H9 (cell line): ENCODE results near the gene HCRT. TPM values are rescaled to one million over a fixed set of nuclear protein-coding genes. Genes with fewer than 3 reads are reported as not detected.
"Not testable (repeated sequence)": the region's sequence is repeated elsewhere in the genome, so short reads cannot be mapped to it uniquely, and the experiment has no call there.

ENCODE experiments used
- DNase-seq: peaks from one replicate; pipeline ENCODE4 v3.0.0-alpha.2; 2017
- H2AFZ ChIP-seq: one replicate; pipeline ENCODE4 v1.6.1; 2013; ENCODE audit warnings: mild to moderate bottlenecking, low read length, control low read depth, moderate library complexity
- H2AK5ac ChIP-seq: 2 replicates; pipeline ENCODE4 v1.6.1; 2013; ENCODE audit warnings: low read length, control low read depth, mixed read lengths; ENCODE audit not compliant: insufficient read length
- H2BK120ac ChIP-seq: one replicate; pipeline ENCODE4 v1.6.1; 2013; ENCODE audit warnings: low read depth, mild to moderate bottlenecking, low read length, control low read depth, inconsistent platforms; ENCODE audit not compliant: poor library complexity, severe bottlenecking
- H2BK12ac ChIP-seq: 2 replicates; pipeline ENCODE4 v1.6.1; 2013; ENCODE audit warnings: low read length, control low read depth, mixed read lengths, low read depth; ENCODE audit not compliant: insufficient read length
- H2BK15ac ChIP-seq: 2 replicates; pipeline ENCODE4 v1.6.1; 2013; ENCODE audit warnings: low read depth, low read length, control low read depth
- H2BK20ac ChIP-seq: one replicate; pipeline ENCODE4 v1.6.1; 2013; ENCODE audit warnings: low read depth, mild to moderate bottlenecking, low read length, control low read depth, inconsistent platforms; ENCODE audit not compliant: poor library complexity, severe bottlenecking
- H2BK5ac ChIP-seq: 2 replicates; pipeline ENCODE4 v1.6.1; 2013; ENCODE audit warnings: low read length, control low read depth, mixed read lengths; ENCODE audit not compliant: insufficient read length
- H3K14ac ChIP-seq: 2 replicates; pipeline ENCODE4 v1.6.1; 2013; ENCODE audit warnings: low read length, control low read depth; ENCODE audit not compliant: insufficient read depth
- H3K18ac ChIP-seq: 2 replicates; pipeline ENCODE4 v1.6.1; 2013; ENCODE audit warnings: low read depth, mild to moderate bottlenecking, mixed read lengths, low read length, control low read depth; ENCODE audit not compliant: insufficient read length
- H3K23ac ChIP-seq: 2 replicates; pipeline ENCODE4 v1.6.1; 2013; ENCODE audit warnings: low read length, control low read depth, mixed read lengths, low read depth; ENCODE audit not compliant: insufficient read length
- H3K23me2 ChIP-seq: 2 replicates; pipeline ENCODE4 v1.6.1; 2013; ENCODE audit warnings: low read depth, mild to moderate bottlenecking, mixed read lengths, low read length, control low read depth; ENCODE audit not compliant: insufficient read length, poor library complexity, severe bottlenecking
- H3K27ac ChIP-seq: 2 replicates; pipeline ENCODE4 v1.5.1; 2013; ENCODE audit warnings: low read length, control low read depth, mixed read lengths, low read depth; ENCODE audit not compliant: insufficient read length
- H3K27me3 ChIP-seq: 2 replicates; pipeline ENCODE4 v1.6.1; 2013; ENCODE audit warnings: low read length, control low read depth, inconsistent platforms; ENCODE audit not compliant: insufficient read depth
- H3K4ac ChIP-seq: 2 replicates; pipeline ENCODE4 v1.6.1; 2013; ENCODE audit warnings: low read depth, mild to moderate bottlenecking, control low read depth, inconsistent platforms, low read length, moderate library complexity
- H3K4me1 ChIP-seq: 2 replicates; pipeline ENCODE4 v1.6.1; 2013; ENCODE audit warnings: low read length, control low read depth, inconsistent platforms; ENCODE audit not compliant: insufficient read depth
- H3K4me2 ChIP-seq: 2 replicates; pipeline ENCODE4 v1.6.1; 2013; ENCODE audit warnings: low read length, control low read depth, mixed read lengths; ENCODE audit not compliant: insufficient read length, insufficient read depth
- H3K56ac ChIP-seq: 2 replicates; pipeline ENCODE4 v1.6.1; 2013; ENCODE audit warnings: low read depth, mild to moderate bottlenecking, mixed read lengths, low read length, control low read depth; ENCODE audit not compliant: insufficient read length
- H3K79me1 ChIP-seq: 2 replicates; pipeline ENCODE4 v1.6.1; 2013; ENCODE audit warnings: low read depth, mild to moderate bottlenecking, moderate library complexity, low read length, control low read depth, inconsistent platforms; ENCODE audit not compliant: insufficient read depth, poor library complexity, severe bottlenecking
- H3K79me2 ChIP-seq: 2 replicates; pipeline ENCODE4 v1.6.1; 2013; ENCODE audit warnings: low read length, control low read depth, inconsistent platforms; ENCODE audit not compliant: insufficient read depth
- H3K9ac ChIP-seq: 2 replicates; pipeline ENCODE4 v1.6.1; 2013; ENCODE audit warnings: low read length, control low read depth, mixed read lengths; ENCODE audit not compliant: insufficient read length; ENCODE audit errors: extremely low read depth
- H3K9me3 ChIP-seq: one replicate; pipeline ENCODE4 v1.6.1; 2013; ENCODE audit warnings: low read depth, low read length, inconsistent platforms; ENCODE audit not compliant: control insufficient read depth
- H3T11ph ChIP-seq: one replicate; pipeline ENCODE4 v1.6.1; 2013; ENCODE audit warnings: mild to moderate bottlenecking, low read length, control low read depth, inconsistent platforms
- H4K20me1 ChIP-seq: one replicate; pipeline ENCODE4 v1.6.1; 2013; ENCODE audit not compliant: control insufficient read depth, insufficient read length, insufficient read depth
- H4K5ac ChIP-seq: 2 replicates; pipeline ENCODE4 v1.6.1; 2013; ENCODE audit warnings: low read depth, mild to moderate bottlenecking, mixed read lengths, low read length, control low read depth; ENCODE audit not compliant: insufficient read length
- H4K8ac ChIP-seq: replicated peaks from 2 replicates; pipeline ENCODE4 v1.6.1; 2013; ENCODE audit warnings: low read length, control low read depth, mixed read lengths, low read depth; ENCODE audit not compliant: insufficient read length
- H4K91ac ChIP-seq: 2 replicates; pipeline ENCODE4 v1.6.1; 2013; ENCODE audit warnings: low read depth, mild to moderate bottlenecking, moderate library complexity, mixed read lengths, low read length, control low read depth; ENCODE audit not compliant: insufficient read length
- H3K27ac Mint-ChIP-seq, 3 experiments: 2 replicates in 2 of 3; 3 replicates in 1 of 3; pipeline ENCODE4 v1.8.0; 2020 to 2021; ENCODE audit warnings: mixed read lengths in 3 of 3, mild to moderate bottlenecking in 1 of 3, moderate library complexity in 1 of 3
- H3K27me3 Mint-ChIP-seq: 2 replicates; pipeline ENCODE4 v1.8.0; 2021; ENCODE audit warnings: low read depth, mild to moderate bottlenecking, moderate library complexity, mixed read lengths
- H3K36me3 Mint-ChIP-seq, 3 experiments: 2 replicates in 2 of 3; 3 replicates in 1 of 3; pipeline ENCODE4 v1.8.0; 2020 to 2021; ENCODE audit warnings: low read depth in 3 of 3, mixed read lengths in 3 of 3; ENCODE audit not compliant: insufficient read depth in 1 of 3
- H3K4me1 Mint-ChIP-seq, 2 experiments: 2 replicates each; pipeline ENCODE4 v1.8.0; 2020; ENCODE audit warnings: mixed read lengths in 2 of 2
- H3K4me3 Mint-ChIP-seq, 2 experiments: 2 replicates in 1 of 2; 3 replicates in 1 of 2; pipeline ENCODE4 v1.8.0; 2020 to 2021; ENCODE audit warnings: mild to moderate bottlenecking in 2 of 2, mixed read lengths in 2 of 2, moderate library complexity in 1 of 2
- H3K9me3 Mint-ChIP-seq, 2 experiments: 2 replicates in 1 of 2; 3 replicates in 1 of 2; pipeline ENCODE4 v1.8.0; 2020; ENCODE audit warnings: mild to moderate bottlenecking in 2 of 2, mixed read lengths in 2 of 2, moderate library complexity in 1 of 2
- CTCF ChIP-seq: fragments of 200-600 bp; sonication (generic); conservative IDR thresholded peaks from 3 replicates; pipeline ENCODE4 v1.8.0; 2021; ENCODE audit warnings: antibody characterized with exemption, mild to moderate bottlenecking
- WGBS: extraction: QIAGEN DNeasy Blood & Tissue Kit; methylation state at CpG from one replicate; pipeline ENCODE4 v1.1.7; 2013; ENCODE audit warnings: missing lambda C conversion rate, low lambda C conversion rate, mixed read lengths; ENCODE audit not compliant: insufficient read length; ENCODE audit errors: extremely low coverage; 5-methylcytosine and 5-hydroxymethylcytosine counted together
- total RNA-seq: library from RNA; stranded (reverse); gene quantifications from 2 replicates; pipeline ENCODE4 v1.2.1, GENCODE V29; 2021

HCRT gene
- total RNA-seq, 1 experiment from 2014 or later = not detected

DNA sequence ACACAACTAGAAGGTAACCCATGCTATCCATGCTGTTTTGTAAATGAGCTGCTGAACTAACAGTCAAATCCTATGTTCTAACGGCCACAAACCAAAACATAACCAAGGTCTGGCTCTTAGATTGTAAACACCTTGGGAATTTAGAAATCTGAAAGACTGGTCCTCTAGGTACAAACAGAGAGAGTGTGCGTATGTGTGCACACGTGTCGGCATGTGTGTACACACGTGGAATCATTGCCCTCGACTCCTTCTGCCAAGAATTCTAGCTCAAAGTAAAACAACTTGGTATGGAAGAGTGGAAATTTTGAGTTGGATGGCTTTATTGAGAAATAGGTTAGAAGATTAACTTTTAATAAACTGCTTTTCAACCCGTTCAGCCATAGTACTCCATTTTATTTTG, 27.1 kb upstream of the HCRT start:
- Mint-ChIP-seq H3K4me1 (no peaks in the 10 kb centered on the region), H3K27ac (0 out of 7 replicates have a peak overlapping the region, but pooled peaks of 1 of the 3 experiments have one; percentile 61), H3K9me3 (no peaks in the 10 kb centered on the region), H3K4me3 (no peak overlapping the region), H3K36me3 (peaks cover 19 to 62% (median 60%) of the 10 kb centered on the region in 3 experiments; a peak in 6 of 7 replicates), H3K27me3 (no peaks in the 10 kb centered on the region)
- H3K23ac ChIP-seq = no peak overlapping the region
- no peak overlapping the region for H3K56ac ChIP-seq
- no peaks in the 10 kb centered on the region for H3K4me1 ChIP-seq
- no peaks in the 10 kb centered on the region for H3K27me3 ChIP-seq
- H3K9ac ChIP-seq = no peak overlapping the region
- no peak overlapping the region for H2AFZ ChIP-seq
- H3K4me2 ChIP-seq = no peak overlapping the region
- H3K4ac ChIP-seq = no peak overlapping the region
- no peak overlapping the region for H4K8ac ChIP-seq
- H3K14ac ChIP-seq = no peak overlapping the region
- no peak overlapping the region for H2BK15ac ChIP-seq
- no peaks in the 10 kb centered on the region for H3K79me1 ChIP-seq
- no peak for DNase-seq
- no peak overlapping the region for H3T11ph ChIP-seq
- H2BK12ac ChIP-seq = no peak overlapping the region
- no peak overlapping the region for H4K91ac ChIP-seq
- no peaks in the 10 kb centered on the region for H4K20me1 ChIP-seq
- H2BK5ac ChIP-seq = no peak overlapping the region
- WGBS = no CpG with 5 or more reads among the region's 7 CpGs
- no peak for TF ChIP-seq CTCF
- H3K23me2 ChIP-seq = no peaks in the 10 kb centered on the region
- no peak overlapping the region for H4K5ac ChIP-seq
- no peak overlapping the region for H2BK20ac ChIP-seq
- H3K79me2 ChIP-seq = no peaks in the 10 kb centered on the region
- H2AK5ac ChIP-seq = no peak overlapping the region
- no peak overlapping the region for H3K18ac ChIP-seq
- H3K9me3 ChIP-seq = no peaks in the 10 kb centered on the region
- H3K27ac ChIP-seq = no peak overlapping the region
- no peak overlapping the region for H2BK120ac ChIP-seq

DNA sequence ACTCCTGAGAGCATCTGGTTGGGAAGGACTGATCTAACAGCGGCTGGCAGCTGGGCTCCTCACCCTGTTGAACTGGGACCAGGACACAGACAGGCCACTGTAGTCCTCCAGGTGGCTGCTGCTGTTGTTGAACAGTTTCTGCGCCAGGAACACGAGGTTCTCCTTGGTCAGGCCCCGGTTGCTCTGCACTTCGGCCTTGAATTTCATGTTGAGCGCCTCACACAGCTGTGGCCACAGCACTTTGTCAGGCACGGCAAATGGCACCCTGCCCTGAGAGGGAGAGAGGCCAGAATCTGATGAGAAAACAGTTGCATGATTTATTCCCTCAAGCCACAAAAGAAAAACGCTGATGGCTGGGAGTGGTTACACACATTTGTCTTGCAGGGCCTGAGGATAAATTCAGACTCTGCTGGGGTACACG, 26.7 kb upstream of the HCRT start:
- H3K79me2 ChIP-seq, H2BK120ac ChIP-seq, H4K5ac ChIP-seq, H3K9me3 Mint-ChIP-seq, H3K4me1 Mint-ChIP-seq, H3K79me1 ChIP-seq, H3K27ac ChIP-seq, H3K23me2 ChIP-seq, H3K9ac ChIP-seq, H3K23ac ChIP-seq, H2BK20ac ChIP-seq, H4K91ac ChIP-seq, H4K20me1 ChIP-seq, H3K9me3 ChIP-seq, H3K18ac ChIP-seq, H3K4ac ChIP-seq, H2AK5ac ChIP-seq, H2BK12ac ChIP-seq, H3T11ph ChIP-seq, H3K4me3 Mint-ChIP-seq, H4K8ac ChIP-seq, H2BK15ac ChIP-seq, H3K56ac ChIP-seq, H3K27me3 ChIP-seq, H2BK5ac ChIP-seq, H3K27me3 Mint-ChIP-seq, H2AFZ ChIP-seq, H3K4me1 ChIP-seq, DNase-seq, H3K4me2 ChIP-seq, H3K14ac ChIP-seq: not testable (repeated sequence)
- no CpG with 5 or more reads among the region's 9 CpGs for WGBS
- Mint-ChIP-seq H3K36me3 (peaks cover 18 to 62% (median 59%) of the 10 kb centered on the region in 3 experiments; a peak in 6 of 7 replicates), H3K27ac (peak overlapping the region in 1 of 3 experiments; percentile 61; a peak in 1 of 7 replicates)
